ENCODE results near the gene JPH3.

DNA sequence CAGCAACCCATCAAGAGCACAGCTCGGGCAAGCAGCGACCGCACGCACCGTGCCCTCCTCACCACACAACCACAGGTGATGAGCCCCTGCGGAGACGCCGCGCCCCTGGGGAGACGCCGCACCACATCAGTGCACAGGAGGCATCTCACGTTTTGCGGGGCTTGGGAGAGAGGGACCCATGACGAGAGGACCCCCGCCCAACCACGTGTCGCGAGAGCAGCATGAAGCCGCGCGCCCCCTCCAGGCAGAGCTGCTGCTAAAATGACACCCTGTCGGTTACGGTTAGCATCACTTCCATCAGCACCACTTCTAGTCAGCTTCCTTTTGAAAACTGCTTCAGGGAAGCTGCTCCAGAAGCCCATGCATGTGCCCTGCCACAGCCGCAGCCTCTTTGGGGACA, 118.1 kb downstream of the JPH3 start:
- no peak for TF ChIP-seq EZH2 (IDR thresholded peaks at IDR 0.05; ENCODE audit: borderline replicate concordance)
- TF ChIP-seq, protein P1, sequence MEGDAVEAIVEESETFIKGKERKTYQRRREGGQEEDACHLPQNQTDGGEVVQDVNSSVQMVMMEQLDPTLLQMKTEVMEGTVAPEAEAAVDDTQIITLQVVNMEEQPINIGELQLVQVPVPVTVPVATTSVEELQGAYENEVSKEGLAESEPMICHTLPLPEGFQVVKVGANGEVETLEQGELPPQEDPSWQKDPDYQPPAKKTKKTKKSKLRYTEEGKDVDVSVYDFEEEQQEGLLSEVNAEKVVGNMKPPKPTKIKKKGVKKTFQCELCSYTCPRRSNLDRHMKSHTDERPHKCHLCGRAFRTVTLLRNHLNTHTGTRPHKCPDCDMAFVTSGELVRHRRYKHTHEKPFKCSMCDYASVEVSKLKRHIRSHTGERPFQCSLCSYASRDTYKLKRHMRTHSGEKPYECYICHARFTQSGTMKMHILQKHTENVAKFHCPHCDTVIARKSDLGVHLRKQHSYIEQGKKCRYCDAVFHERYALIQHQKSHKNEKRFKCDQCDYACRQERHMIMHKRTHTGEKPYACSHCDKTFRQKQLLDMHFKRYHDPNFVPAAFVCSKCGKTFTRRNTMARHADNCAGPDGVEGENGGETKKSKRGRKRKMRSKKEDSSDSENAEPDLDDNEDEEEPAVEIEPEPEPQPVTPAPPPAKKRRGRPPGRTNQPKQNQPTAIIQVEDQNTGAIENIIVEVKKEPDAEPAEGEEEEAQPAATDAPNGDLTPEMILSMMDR (IDR thresholded peaks at IDR 0.05; ENCODE audit: poor library complexity) = no peak
- no peak for TF ChIP-seq EZH2phosphoT487 (IDR thresholded peaks at IDR 0.05; ENCODE audit: low read depth, severe bottlenecking, unreplicated experiment)
